MM.1S (cell line): ENCODE data around the gene ACTL10.

Experiments used
- DNase-seq: peaks from one replicate; pipeline ENCODE4 v3.0.0-alpha.2; 2015
- H2AFZ ChIP-seq: fragments of 300-600 bp; sonication (generic); 2 replicates; pipeline ENCODE4 v1.6.0; 2016; ENCODE audit warnings: antibody characterized with exemption, low read length
- H3F3A ChIP-seq: fragments of 300-600 bp; sonication (generic); 2 replicates; pipeline ENCODE4 v1.6.1; 2016; ENCODE audit warnings: mild to moderate bottlenecking, antibody characterized with exemption, low read length, moderate library complexity, mixed read lengths; ENCODE audit not compliant: insufficient read depth
- H3K27ac ChIP-seq: fragments of 300-600 bp; sonication (generic); 2 replicates; pipeline ENCODE4 v1.5.1; 2016; ENCODE audit warnings: mild to moderate bottlenecking, low read length
- H3K27me3 ChIP-seq: fragments of 300-600 bp; sonication (generic); replicated peaks from 2 replicates; pipeline ENCODE4 v1.6.0; 2016; ENCODE audit warnings: low read length; ENCODE audit not compliant: insufficient read depth
- H3K36me3 ChIP-seq: fragments of 300-600 bp; sonication (generic); replicated peaks from 2 replicates; pipeline ENCODE4 v1.6.1; 2016; ENCODE audit warnings: mild to moderate bottlenecking, low read length, mixed read lengths; ENCODE audit not compliant: insufficient read depth
- H3K4me1 ChIP-seq: fragments of 300-600 bp; sonication (generic); 2 replicates; pipeline ENCODE4 v1.6.1; 2016; ENCODE audit warnings: low read length, mixed read lengths
- H3K4me2 ChIP-seq: fragments of 300-600 bp; sonication (generic); 2 replicates; pipeline ENCODE4 v1.6.0; 2016; ENCODE audit warnings: low read depth, low read length
- H3K4me3 ChIP-seq: fragments of 300-600 bp; sonication (generic); 2 replicates; pipeline ENCODE4 v1.5.1; 2016; ENCODE audit warnings: low read length, mixed read lengths
- H3K79me2 ChIP-seq: fragments of 300-600 bp; sonication (generic); 2 replicates; pipeline ENCODE4 v1.6.1; 2016; ENCODE audit warnings: mixed run types, low read length, mixed read lengths
- H3K9ac ChIP-seq: fragments of 300-600 bp; sonication (generic); 2 replicates; pipeline ENCODE4 v1.6.1; 2016; ENCODE audit warnings: low read length, mixed read lengths
- H3K9me2 ChIP-seq: fragments of 300-600 bp; sonication (generic); replicated peaks from 2 replicates; pipeline ENCODE4 v1.6.1; 2016; ENCODE audit warnings: mild to moderate bottlenecking, low read length, mixed read lengths; ENCODE audit not compliant: insufficient read depth
- H3K9me3 ChIP-seq: fragments of 300-600 bp; sonication (generic); replicated peaks from 2 replicates; pipeline ENCODE4 v1.6.1; 2016; ENCODE audit warnings: mild to moderate bottlenecking, low read length, mixed read lengths; ENCODE audit not compliant: insufficient read depth
- H4K20me1 ChIP-seq: fragments of 300-600 bp; sonication (generic); 2 replicates; pipeline ENCODE4 v1.6.1; 2016; ENCODE audit warnings: mild to moderate bottlenecking, low read length, moderate library complexity, mixed read lengths; ENCODE audit not compliant: insufficient read depth
- EZH2 ChIP-seq: fragments of 300-600 bp; sonication (generic); optimal IDR thresholded peaks from 2 replicates; pipeline ENCODE3; 2017; ENCODE audit warnings: low read depth, mild to moderate bottlenecking, antibody characterized with exemption, low read length, mixed read lengths
- EZH2phosphoT487 ChIP-seq: fragments of 300-600 bp; sonication (generic); IDR thresholded peaks from 2 replicates; pipeline ENCODE4 v1.6.1; 2018; ENCODE audit warnings: antibody characterized with exemption, low read length
- TF ChIP-seq, protein P1 (sequence below): fragments of 300-600 bp; sonication (generic); IDR thresholded peaks from 2 replicates; pipeline ENCODE4 v1.5.1; 2016; ENCODE audit warnings: antibody characterized with exemption, low read length, mixed read lengths

Gene ACTL10

GRCh38 chr20:33666293-33667244 is at the start of gene ACTL10:
Gene ACTL10, plus strand, starts transcription at chr20:33666943. Its CDS starts 555 bp downstream, at chr20:33667498.
- Histone ChIP-seq H3K9me2 (no peaks in the 10 kb centered on the region), H3K4me2 (peak within 1 kb of the TSS; percentile 98), H3K4me1 (peaks cover 24% of the 10 kb centered on the region), H3K27ac (peak within 1 kb of the TSS; percentile 84), H3K27me3 (no peaks in the 10 kb centered on the region), H4K20me1 (no peaks in the 10 kb centered on the region), H3K4me3 (peak within 1 kb of the TSS; percentile 76), H3K9me3 (no peaks in the 10 kb centered on the region), H2AFZ (peak within 1 kb of the TSS; percentile 83), H3K36me3 (no peaks in the 10 kb centered on the region), H3K9ac (peak within 1 kb of the TSS; percentile 63), H3F3A (peaks cover 26% of the 10 kb centered on the region), H3K79me2 (peaks cover 6% of the 10 kb centered on the region; the same call in 1 of the 2 replicates)
- DNase-seq: peak; percentile 98
- TF ChIP-seq EZH2 (no peak), EZH2phosphoT487 (no peak)
- TF ChIP-seq, protein P1, sequence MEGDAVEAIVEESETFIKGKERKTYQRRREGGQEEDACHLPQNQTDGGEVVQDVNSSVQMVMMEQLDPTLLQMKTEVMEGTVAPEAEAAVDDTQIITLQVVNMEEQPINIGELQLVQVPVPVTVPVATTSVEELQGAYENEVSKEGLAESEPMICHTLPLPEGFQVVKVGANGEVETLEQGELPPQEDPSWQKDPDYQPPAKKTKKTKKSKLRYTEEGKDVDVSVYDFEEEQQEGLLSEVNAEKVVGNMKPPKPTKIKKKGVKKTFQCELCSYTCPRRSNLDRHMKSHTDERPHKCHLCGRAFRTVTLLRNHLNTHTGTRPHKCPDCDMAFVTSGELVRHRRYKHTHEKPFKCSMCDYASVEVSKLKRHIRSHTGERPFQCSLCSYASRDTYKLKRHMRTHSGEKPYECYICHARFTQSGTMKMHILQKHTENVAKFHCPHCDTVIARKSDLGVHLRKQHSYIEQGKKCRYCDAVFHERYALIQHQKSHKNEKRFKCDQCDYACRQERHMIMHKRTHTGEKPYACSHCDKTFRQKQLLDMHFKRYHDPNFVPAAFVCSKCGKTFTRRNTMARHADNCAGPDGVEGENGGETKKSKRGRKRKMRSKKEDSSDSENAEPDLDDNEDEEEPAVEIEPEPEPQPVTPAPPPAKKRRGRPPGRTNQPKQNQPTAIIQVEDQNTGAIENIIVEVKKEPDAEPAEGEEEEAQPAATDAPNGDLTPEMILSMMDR: peak; percentile 40

- TF ChIP-seq EZH2phosphoT487 (no peak), EZH2 (no peak)
- TF ChIP-seq, protein P1: no peak
- H3K27me3 ChIP-seq: no peaks in the 10 kb centered on the region
- H2AFZ ChIP-seq: no peak overlapping the region
- H3K27ac ChIP-seq: no peak overlapping the region
- no peak overlapping the region for H3K9ac ChIP-seq
- no peak for DNase-seq
- H3K4me2 ChIP-seq: no peak overlapping the region
- no peaks in the 10 kb centered on the region for H3K9me3 ChIP-seq
- H3K36me3 ChIP-seq: no peaks in the 10 kb centered on the region
- no peaks in the 10 kb centered on the region for H3K9me2 ChIP-seq
- no peaks in the 10 kb centered on the region for H4K20me1 ChIP-seq
- H3K79me2 ChIP-seq: no peaks in the 10 kb centered on the region
- no peaks in the 10 kb centered on the region for H3F3A ChIP-seq
- H3K4me3 ChIP-seq: no peak overlapping the region
- no peaks in the 10 kb centered on the region for H3K4me1 ChIP-seq
Measured at GRCh38 chr20:33621717-33622400, 44.9 kb upstream of the ACTL10 start.

DNA sequence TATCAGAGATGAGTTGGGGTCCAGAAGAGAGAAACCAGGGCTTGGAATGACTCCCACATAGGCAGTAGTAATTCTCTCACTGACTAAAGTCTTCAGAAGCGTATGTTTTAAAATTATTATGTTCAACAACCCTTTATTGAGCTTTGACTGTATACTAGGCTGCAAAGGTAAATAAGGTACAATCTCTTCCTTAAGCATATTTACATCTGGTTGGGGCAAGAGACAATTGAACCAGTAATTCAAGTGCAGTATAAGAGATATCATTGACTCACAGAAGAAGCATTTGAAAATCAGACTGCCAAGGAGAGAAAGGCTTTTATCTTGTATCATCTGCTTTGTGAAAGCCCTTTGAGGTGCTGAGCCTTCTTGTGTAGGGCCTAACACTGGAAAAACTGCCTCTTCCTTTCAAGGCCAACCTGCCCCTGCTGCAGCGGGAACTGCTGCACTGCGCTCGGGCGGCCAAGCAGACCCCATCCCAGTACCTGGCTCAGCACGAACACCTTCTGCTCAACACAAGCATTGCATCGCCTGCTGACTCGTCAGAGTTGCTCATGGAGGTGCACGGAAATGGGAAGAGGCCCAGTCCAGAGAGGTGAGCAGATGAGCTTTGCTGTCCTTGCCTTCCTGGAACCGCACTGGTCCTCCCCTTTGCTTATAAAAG is 43.9 kb upstream of the ACTL10 start:
- no peaks in the 10 kb centered on the region for H3K9me2 ChIP-seq
- H3K79me2 ChIP-seq: no peaks in the 10 kb centered on the region
- no peak overlapping the region for H3K4me3 ChIP-seq
- TF ChIP-seq EZH2phosphoT487 (no peak), EZH2 (no peak)
- TF ChIP-seq, protein P1: no peak
- no peak overlapping the region for H3K9ac ChIP-seq
- no peak for DNase-seq
- H3K36me3 ChIP-seq: no peaks in the 10 kb centered on the region
- no peaks in the 10 kb centered on the region for H3K4me1 ChIP-seq
- H3K27ac ChIP-seq: no peak overlapping the region
- H2AFZ ChIP-seq: no peak overlapping the region
- no peaks in the 10 kb centered on the region for H3K9me3 ChIP-seq
- no peaks in the 10 kb centered on the region for H3F3A ChIP-seq
- no peaks in the 10 kb centered on the region for H4K20me1 ChIP-seq
- H3K4me2 ChIP-seq: no peak overlapping the region
- no peaks in the 10 kb centered on the region for H3K27me3 ChIP-seq
